GM12874 (cell line): Measurements from ENCODE around the gene DNAH3.

Experiments
- TF ChIP-seq, protein P1 (sequence below): IDR thresholded peaks from 2 replicates; pipeline ENCODE4 v1.5.1; 2011; ENCODE audit warnings: low read depth, mild to moderate bottlenecking, control low read depth, low read length, moderate library complexity; ENCODE audit not compliant: insufficient read depth

DNAH3 gene

DNA sequence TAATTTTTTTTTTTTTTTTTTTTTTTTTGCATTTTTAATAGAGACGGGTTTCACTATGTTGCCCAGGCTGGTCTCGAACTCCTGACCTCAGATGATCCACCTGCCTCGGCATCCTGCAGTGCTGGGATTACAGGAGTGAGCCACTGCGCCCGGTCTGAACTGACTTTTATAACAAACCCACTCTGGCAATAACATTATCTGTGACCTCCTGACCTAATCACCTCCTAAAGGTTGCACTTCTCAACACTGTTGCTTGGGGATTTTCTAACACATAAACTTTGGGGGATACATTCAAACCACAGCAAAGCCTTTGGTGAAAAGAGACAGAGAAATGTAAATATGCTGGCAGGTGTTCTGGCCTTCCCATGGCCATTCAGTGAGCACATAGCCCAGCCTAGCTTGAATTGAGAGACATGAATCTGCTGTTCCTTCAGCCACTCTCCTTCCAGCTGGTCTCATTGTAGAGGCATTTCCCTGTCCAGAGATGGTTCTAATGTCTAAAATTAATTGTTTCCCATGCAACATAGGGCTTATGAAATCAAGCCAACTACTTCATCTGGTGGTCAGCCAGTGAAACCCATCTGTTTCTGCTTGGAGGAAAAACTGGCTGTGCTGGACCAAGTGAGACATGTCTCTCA is 221.8 kb downstream of the DNAH3 start:
- TF ChIP-seq, protein P1, sequence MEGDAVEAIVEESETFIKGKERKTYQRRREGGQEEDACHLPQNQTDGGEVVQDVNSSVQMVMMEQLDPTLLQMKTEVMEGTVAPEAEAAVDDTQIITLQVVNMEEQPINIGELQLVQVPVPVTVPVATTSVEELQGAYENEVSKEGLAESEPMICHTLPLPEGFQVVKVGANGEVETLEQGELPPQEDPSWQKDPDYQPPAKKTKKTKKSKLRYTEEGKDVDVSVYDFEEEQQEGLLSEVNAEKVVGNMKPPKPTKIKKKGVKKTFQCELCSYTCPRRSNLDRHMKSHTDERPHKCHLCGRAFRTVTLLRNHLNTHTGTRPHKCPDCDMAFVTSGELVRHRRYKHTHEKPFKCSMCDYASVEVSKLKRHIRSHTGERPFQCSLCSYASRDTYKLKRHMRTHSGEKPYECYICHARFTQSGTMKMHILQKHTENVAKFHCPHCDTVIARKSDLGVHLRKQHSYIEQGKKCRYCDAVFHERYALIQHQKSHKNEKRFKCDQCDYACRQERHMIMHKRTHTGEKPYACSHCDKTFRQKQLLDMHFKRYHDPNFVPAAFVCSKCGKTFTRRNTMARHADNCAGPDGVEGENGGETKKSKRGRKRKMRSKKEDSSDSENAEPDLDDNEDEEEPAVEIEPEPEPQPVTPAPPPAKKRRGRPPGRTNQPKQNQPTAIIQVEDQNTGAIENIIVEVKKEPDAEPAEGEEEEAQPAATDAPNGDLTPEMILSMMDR: no peak

DNA sequence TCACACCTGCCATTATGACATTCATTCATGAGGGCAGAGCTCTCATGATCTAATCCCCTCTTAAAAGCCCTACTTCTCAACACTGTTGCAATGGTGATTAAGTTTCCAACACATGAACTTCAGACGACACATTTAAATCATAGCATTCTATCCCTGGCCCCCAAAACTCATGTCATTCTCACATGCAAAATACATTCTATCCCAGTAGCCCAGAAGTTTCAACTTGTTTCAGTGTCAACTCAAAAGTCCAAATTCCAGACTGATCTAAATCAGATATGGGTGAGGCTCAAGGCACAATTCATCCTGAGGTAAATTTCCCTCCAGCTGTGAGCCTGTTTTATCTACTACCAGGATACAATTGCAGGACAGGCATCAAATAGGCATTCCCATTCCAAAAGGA is 224.9 kb downstream of the DNAH3 start:
- TF ChIP-seq, protein P1: no peak

DNA sequence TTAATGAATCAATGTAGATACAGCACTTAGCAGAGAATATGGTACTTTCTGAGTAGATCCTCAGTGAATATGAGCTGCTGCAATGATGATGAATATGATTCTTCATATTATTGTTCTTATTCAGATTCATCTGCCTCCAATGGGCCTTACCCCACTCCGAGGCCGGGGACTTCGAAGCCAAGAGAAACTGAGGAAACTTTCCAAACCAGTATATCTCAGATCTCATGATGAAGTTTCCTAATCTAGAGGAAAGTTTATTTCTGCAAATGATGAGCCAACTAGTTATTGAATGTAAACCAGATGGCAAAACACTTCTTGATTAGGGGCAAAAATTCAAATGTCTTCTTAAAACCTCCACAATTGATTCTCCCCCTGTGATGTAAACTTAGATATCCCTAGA is 226.8 kb downstream of the DNAH3 start:
- TF ChIP-seq, protein P1: no peak

DNA sequence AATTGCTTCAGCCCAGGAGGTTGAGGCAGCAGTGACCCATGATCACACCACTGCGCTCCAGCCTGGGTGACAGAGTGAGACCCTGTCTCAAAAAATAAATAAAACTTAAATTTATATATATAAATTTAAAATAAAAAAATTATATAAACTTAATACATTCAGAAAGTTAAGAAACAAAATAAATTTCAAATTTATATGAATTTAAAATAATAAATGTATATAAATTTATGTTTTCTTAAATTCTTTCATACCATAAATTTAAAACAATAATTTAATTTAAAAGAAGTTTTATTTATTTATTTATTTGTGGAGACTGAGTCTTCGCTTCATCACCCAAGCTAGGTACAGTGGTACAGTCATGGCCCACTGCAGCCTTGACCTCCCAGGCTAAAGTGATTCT is 229.8 kb downstream of the DNAH3 start:
- TF ChIP-seq, protein P1: no peak

DNA sequence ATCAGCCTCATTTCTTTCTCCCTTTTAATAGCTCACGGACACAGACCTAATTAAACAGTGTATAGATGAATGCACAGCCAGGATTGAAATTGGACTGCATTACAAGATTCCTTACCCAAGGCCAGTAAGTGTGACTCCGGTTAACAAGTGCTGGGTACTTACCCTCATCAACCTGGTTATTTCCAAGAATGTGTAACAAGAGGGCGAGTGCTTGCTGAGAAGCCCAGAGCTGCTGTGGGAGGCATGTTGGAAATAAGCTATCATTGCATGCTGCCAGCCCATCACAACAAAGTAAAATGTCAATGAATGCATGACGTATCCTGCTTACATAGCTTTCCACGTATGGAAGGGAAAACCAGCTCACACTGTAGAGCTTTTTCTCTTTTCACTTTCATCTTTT is 230.6 kb downstream of the DNAH3 start:
- TF ChIP-seq, protein P1: no peak

DNA sequence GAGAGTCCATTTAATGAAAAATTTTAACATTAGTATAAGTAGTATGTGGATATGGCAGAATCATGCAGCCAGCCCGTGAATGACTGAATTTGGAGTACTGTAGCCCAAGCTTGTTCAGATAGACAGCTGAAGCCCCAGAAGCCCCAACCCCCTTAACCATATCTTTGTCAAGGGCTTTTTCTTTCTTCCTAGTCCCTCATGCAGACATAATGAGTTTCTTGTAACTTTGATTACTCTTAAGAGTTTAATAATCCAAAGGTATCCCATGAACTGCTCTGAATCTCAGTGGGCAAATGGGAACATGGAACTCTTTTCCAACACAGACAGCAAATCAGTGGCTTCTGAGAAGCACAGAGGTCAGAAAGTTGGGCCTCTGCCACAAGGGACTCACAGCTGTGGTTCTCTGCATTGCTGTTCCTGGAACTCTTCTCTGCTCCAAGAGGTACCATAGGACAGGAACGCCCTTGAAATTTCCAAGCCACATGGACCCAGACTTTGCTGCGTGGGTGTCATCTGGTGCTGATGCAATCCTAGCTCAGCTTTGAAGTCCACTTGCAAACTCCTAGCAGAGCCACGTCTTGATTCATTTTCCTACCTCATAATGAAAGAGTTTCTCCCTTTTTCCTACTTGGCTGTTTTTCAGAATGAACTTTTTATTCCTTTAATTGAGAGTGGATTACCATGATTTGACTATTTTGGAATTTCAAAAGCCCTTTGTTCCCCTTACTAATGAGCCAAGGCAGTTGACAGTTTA is 232.0 kb downstream of the DNAH3 start:
- TF ChIP-seq, protein P1: no peak

DNA sequence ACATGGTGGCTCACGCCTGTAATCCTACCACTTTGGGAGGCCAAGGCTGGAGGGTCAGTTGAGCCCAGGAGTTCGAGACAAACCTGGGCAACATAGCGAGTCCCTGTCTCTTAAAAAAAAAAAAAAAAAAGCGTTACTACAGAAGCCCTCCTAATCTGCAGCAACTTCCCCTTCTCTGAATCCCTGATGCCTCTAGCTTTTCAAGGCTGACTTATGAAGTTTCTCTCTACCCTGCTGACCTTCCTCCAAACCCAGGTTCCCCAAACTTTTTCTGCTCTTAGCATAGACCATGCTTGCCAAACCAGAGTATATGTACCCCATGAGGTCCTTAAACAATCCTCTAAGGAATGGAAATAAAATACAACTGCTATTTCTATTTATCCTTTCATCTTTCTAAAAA is 233.7 kb downstream of the DNAH3 start:
- TF ChIP-seq, protein P1: no peak
